ENCODE results near the gene BTF3.

Gene BTF3

DNA sequence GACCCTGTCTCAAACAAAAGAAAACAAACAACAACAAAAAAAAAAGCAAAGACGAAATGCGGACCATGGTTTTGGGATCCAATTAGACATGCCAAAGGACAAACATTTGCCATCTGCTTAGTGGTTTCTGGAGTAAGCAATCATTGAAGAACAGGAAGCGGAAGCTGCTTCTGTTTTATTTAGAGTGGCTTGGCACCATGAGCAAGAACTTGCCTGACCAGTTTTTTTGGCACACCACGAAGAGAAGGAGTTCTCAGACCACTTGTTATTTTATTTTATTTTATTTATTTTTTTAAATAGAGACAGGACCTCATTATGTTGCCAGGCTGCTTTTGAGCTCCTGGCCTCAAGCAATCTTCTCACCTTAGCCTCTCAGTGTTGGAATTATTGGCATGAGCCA lies 17.0 kb downstream of the BTF3 start:
- Histone ChIP-seq H3K27me3 (no peaks in the 10 kb centered on the region), H3K4me3 (no peak overlapping the region), H3K36me3 (no peaks in the 10 kb centered on the region), H3K9me3 (no peaks in the 10 kb centered on the region), H4K20me1 (no peaks in the 10 kb centered on the region), H3K4me1 (no peaks in the 10 kb centered on the region), H3K4me2 (no peak overlapping the region), H3K9ac (no peak overlapping the region), H3K27ac (no peak overlapping the region)
- TF ChIP-seq Cebpa-rat (IDR thresholded peaks at IDR 0.05) = no peak

DNA sequence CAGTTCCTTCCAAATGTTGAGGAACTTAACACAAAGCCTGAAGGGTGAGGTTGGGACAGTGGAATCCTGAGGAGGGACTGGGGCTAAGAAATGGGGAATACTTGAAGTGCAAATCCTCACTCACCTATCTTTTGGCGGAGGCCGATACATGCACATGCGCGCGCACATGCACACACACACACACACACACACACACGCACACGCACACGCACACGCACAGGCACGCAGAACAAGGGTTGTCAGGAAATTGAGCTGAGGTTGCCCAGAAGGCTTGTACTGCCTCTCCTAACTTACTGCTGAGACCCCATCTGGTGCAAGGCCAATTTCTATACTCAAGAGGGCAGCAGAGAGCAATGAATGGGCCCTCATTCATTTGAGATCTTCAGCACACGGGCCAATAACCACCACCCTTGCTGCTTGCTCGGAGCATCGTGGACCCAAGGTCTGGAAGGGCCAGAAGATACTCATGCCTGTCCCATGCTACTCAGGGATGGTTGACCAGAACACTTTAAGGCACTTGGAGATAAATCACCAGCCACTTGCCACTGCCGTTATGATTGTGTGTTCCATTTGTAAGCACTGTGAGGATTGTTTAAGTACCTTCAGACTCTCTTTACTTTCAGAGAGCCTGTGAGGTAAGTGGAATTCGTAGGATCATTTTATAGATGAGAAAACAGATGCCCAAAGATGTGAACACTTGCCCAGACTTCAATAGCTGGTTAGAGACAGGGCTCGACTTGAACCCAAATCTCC lies 21.5 kb downstream of the BTF3 start:
- Histone ChIP-seq H3K27ac (no peak overlapping the region), H3K4me2 (no peak overlapping the region), H4K20me1 (no peaks in the 10 kb centered on the region), H3K4me1 (no peaks in the 10 kb centered on the region), H3K27me3 (no peaks in the 10 kb centered on the region), H3K4me3 (no peak overlapping the region), H3K9me3 (no peaks in the 10 kb centered on the region), H3K9ac (no peak overlapping the region), H3K36me3 (no peaks in the 10 kb centered on the region)
- no peak for TF ChIP-seq Cebpa-rat (IDR thresholded peaks at IDR 0.05)

DNA sequence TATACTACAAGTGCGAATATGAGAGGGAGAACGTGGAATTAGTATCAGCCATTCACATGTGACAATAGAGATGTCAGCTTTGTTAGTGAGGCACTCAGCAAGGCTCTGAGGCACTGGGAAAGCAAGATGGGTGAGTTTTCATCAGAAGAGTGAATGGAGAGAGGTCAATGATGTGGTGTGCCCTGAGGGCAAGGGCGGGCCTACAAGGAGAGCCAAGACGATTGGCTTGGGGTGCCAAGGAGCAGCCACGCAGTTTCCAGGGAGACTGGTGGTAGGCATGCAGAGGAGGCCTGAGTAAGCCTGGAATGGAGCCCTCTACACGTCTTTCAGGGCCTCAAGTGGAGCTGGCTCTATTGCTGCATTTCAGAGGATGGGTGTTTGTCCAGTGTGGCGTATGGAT lies 24.7 kb downstream of the BTF3 start:
- Histone ChIP-seq H3K4me2 (no peak overlapping the region), H3K9me3 (no peaks in the 10 kb centered on the region), H3K36me3 (no peaks in the 10 kb centered on the region), H3K4me1 (no peaks in the 10 kb centered on the region), H3K27ac (no peak overlapping the region), H4K20me1 (no peaks in the 10 kb centered on the region), H3K27me3 (no peaks in the 10 kb centered on the region), H3K4me3 (no peak overlapping the region), H3K9ac (no peak overlapping the region)
- TF ChIP-seq Cebpa-rat (IDR thresholded peaks at IDR 0.05) = no peak

DNA sequence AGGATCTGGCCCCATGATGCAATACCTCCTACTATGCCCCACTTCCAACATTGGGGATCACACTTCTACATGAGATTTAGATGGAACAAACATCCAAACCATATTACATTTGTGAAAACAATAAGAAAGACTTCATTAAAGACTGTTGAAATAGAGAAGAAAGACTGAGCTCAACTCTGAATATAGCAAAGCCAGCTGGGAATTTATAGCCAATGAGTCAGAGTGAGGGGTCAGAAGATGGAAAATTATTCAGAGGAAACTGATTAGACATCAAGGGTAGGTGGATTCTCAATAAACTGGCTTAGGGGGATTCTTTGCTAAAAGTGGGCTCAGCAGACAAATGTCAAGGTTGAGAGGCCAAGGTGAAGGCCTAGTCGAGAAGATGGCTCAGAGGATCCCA lies 25.6 kb downstream of the BTF3 start:
- no peaks in the 10 kb centered on the region for H3K36me3 ChIP-seq
- no peaks in the 10 kb centered on the region for H4K20me1 ChIP-seq
- H3K4me1 ChIP-seq = no peaks in the 10 kb centered on the region
- H3K9ac ChIP-seq = no peak overlapping the region
- H3K4me2 ChIP-seq = no peak overlapping the region
- no peak overlapping the region for H3K27ac ChIP-seq
- TF ChIP-seq Cebpa-rat (IDR thresholded peaks at IDR 0.05) = no peak
- no peaks in the 10 kb centered on the region for H3K27me3 ChIP-seq
- H3K9me3 ChIP-seq = no peaks in the 10 kb centered on the region
- H3K4me3 ChIP-seq = no peak overlapping the region

DNA sequence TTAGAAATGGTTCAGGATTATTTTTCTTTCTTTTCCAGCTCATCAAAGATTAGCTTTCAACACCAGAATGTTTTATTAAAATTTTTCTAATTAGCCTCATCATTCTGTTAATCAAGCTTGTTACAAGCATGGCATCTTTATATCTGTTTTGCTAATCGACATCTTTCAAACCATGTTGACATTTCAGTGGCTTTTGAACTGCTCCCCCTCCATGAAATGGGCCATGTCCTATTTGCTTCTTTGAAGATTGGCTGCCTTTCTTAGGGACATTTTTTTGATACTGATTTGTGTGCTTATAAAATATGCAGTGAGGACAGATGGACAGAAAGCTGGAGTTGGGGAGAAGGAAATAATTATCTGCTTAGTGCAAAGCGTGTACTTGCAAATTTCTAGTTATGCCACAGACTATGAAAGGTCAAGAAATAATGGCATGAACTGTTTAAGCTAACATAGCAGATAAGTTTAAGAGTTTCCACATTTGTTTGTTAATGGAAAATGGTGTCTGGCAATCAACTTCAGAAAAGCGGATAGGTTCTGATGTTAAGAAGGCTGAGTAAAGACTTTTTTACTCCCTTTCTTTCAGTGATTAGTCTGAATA lies 27.5 kb downstream of the BTF3 start:
- Histone ChIP-seq H3K4me2 (no peak overlapping the region), H4K20me1 (no peaks in the 10 kb centered on the region), H3K27ac (no peak overlapping the region), H3K4me3 (no peak overlapping the region), H3K27me3 (no peaks in the 10 kb centered on the region), H3K4me1 (no peaks in the 10 kb centered on the region), H3K9ac (no peak overlapping the region), H3K9me3 (no peaks in the 10 kb centered on the region), H3K36me3 (no peaks in the 10 kb centered on the region)
- TF ChIP-seq Cebpa-rat (IDR thresholded peaks at IDR 0.05) = no peak

DNA sequence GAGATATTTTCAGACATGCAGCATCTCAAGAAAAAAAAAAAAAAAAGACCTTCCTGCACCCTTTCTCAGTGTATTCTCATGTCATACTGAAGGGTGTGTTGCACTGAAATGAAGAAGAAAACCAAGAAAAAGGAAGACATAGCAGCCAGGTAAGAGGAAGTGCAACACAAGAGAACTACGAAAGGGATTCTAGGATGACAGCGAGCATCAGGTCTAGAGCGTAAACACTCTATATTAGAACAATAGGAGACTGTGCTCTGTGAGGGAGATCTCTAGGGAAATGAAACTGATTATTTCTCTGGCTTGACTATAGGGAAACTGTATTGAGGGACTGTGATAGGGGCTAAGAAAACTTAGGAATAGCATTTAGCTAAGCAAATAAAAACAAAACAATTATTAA lies 30.0 kb downstream of the BTF3 start:
- Histone ChIP-seq H3K27ac (no peak overlapping the region), H3K4me3 (no peak overlapping the region), H3K4me1 (no peaks in the 10 kb centered on the region), H3K27me3 (no peaks in the 10 kb centered on the region), H3K36me3 (no peaks in the 10 kb centered on the region), H3K9ac (no peak overlapping the region), H3K4me2 (no peak overlapping the region), H3K9me3 (no peaks in the 10 kb centered on the region), H4K20me1 (no peaks in the 10 kb centered on the region)
- no peak for TF ChIP-seq Cebpa-rat (IDR thresholded peaks at IDR 0.05)

DNA sequence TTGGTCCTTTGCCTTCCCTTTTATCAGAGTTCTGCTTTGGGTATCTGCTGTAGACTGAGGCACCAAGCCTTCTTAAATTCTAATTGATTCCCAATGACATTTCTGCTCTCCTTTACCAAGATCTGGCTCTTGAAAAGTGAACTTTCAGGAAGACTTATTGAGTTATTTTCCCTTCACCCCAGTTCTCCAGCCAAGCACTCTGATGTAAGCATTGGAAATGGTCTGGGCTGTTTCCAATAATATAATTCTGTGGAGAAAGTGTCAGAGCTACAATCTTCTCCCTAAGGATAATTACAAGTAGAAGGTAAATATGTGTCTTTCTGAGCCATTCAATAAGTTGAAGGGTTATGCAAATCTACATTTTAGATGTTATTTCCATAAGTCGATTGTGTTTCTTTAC lies 30.8 kb downstream of the BTF3 start:
- Histone ChIP-seq H4K20me1 (no peaks in the 10 kb centered on the region), H3K4me1 (no peaks in the 10 kb centered on the region), H3K36me3 (no peaks in the 10 kb centered on the region), H3K9me3 (no peaks in the 10 kb centered on the region), H3K4me3 (no peak overlapping the region), H3K4me2 (no peak overlapping the region), H3K27ac (no peak overlapping the region), H3K9ac (no peak overlapping the region), H3K27me3 (no peaks in the 10 kb centered on the region)
- TF ChIP-seq Cebpa-rat (IDR thresholded peaks at IDR 0.05) = no peak

DNA sequence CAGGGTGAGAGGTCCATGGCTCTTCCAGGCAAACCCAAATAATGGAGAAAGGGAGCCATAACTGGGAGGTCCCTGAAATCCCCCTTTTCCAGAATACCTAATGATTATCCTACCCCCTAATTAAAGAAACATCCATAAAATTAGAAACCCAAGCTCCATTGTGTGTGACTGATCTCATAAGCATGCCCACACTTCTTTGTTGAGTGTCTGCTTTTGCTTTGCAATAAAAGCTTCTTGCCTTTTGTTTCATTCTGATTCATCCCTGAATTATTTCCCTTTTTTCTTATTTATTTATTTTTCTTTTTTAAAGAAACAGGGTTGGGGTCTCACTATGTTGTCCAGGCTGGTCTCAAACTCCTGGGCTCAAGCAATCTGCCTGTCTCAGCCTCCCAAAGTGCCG lies 33.1 kb downstream of the BTF3 start:
- no peak overlapping the region for H3K4me2 ChIP-seq
- no peaks in the 10 kb centered on the region for H3K27me3 ChIP-seq
- no peaks in the 10 kb centered on the region for H3K4me1 ChIP-seq
- no peak for TF ChIP-seq Cebpa-rat (IDR thresholded peaks at IDR 0.05)
- H3K27ac ChIP-seq = no peak overlapping the region
- H3K4me3 ChIP-seq = no peak overlapping the region
- H4K20me1 ChIP-seq = no peaks in the 10 kb centered on the region
- H3K9me3 ChIP-seq = no peaks in the 10 kb centered on the region
- H3K36me3 ChIP-seq = no peaks in the 10 kb centered on the region
- no peak overlapping the region for H3K9ac ChIP-seq

DNA sequence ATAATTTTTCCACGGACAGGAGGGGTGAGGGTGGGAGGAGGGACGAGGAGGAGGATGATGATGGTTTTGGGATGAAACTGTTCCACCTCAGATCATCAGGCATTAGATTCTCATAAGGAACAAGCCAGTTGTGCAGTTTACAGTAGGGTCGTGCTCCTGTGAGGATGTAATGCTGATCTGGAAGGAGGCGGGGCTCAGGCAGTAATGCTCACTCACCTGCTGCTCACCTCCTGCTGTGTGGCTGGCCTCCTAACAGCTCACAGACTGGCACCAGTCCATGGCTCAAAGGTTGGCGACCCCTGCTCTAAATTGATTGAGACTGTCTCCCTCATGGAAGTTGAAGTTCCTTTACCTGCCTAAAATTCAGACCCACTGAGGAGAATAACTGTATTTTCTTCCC lies 34.0 kb downstream of the BTF3 start:
- no peak overlapping the region for H3K4me3 ChIP-seq
- no peak overlapping the region for H3K4me2 ChIP-seq
- no peaks in the 10 kb centered on the region for H3K36me3 ChIP-seq
- no peaks in the 10 kb centered on the region for H3K27me3 ChIP-seq
- no peak for TF ChIP-seq Cebpa-rat (IDR thresholded peaks at IDR 0.05)
- H3K4me1 ChIP-seq = no peaks in the 10 kb centered on the region
- H3K9me3 ChIP-seq = no peaks in the 10 kb centered on the region
- no peak overlapping the region for H3K27ac ChIP-seq
- no peaks in the 10 kb centered on the region for H4K20me1 ChIP-seq
- H3K9ac ChIP-seq = no peak overlapping the region

DNA sequence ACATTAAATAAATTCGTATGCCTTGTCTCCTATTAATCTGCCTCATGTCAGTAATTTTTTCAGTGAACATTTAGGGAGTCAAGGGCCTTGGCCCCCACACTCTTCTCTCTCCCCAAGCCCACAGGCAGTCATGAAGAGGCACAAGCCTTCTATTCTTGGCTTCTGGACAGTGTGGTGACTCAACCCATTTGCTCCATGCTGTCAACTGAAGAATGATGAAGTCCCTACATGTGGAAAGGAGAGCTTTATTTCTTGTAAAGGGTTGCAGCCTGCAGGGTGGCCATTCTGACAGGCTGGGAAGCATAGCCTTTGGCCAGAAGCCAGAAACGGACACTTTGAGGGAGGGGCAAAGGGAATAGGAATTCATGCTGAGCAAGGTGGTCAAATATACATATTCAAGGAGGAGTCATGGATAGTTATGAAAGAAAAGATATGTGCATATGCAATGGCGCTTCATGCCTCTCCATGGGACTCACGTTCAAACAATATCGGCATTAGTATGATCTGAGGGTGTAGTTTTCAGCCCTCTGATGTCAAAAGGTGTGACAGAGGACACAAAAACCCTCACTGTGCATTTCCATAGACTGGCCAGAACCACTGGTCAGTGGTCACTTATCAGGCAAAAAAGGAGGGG lies 35.9 kb downstream of the BTF3 start:
- Histone ChIP-seq H3K27ac (no peak overlapping the region), H4K20me1 (no peaks in the 10 kb centered on the region), H3K4me2 (no peak overlapping the region), H3K4me1 (no peaks in the 10 kb centered on the region), H3K9me3 (no peaks in the 10 kb centered on the region), H3K27me3 (no peaks in the 10 kb centered on the region), H3K9ac (no peak overlapping the region), H3K36me3 (no peaks in the 10 kb centered on the region), H3K4me3 (no peak overlapping the region)
- no peak for TF ChIP-seq Cebpa-rat (IDR thresholded peaks at IDR 0.05)
